HPDE6-E6E7 (cell line): ENCODE data around the gene ARSD.
"Not testable (repeated sequence)": the region's sequence is repeated elsewhere in the genome, so short reads cannot be mapped to it uniquely, and the experiment has no call there.

Source experiments
- DNase-seq: peaks from one replicate; pipeline ENCODE4 v3.0.0; 2011; ENCODE audit warnings: missing footprints; ENCODE audit errors: extremely low spot score

Gene ARSD

GRCh38 chrX:2933125-2933900 lies 4.2 kb upstream of the ARSD start:
- no peak for DNase-seq

- DNase-seq = no peak
These were observed 2.5 kb upstream of the ARSD start for GRCh38 chrX:2931612-2932011.

GRCh38 chrX:2931155-2931554 lies 2.0 kb upstream of the ARSD start:
- DNase-seq = no peak

GRCh38 chrX:2928191-2928582 lies 952 bp downstream of the ARSD start:
- no peak for DNase-seq

- no peak for DNase-seq
These were observed 2.4 kb downstream of the ARSD start for GRCh38 chrX:2926664-2927275.

- DNase-seq = not testable (repeated sequence)
These were observed 2.9 kb downstream of the ARSD start for GRCh38 chrX:2926255-2926654.

- no peak for DNase-seq
These were observed 5.0 kb downstream of the ARSD start for GRCh38 chrX:2924151-2924550.

GRCh38 chrX:2921750-2922149 lies 7.4 kb downstream of the ARSD start:
- DNase-seq = no peak

- DNase-seq = no peak
These were observed 7.9 kb downstream of the ARSD start for GRCh38 chrX:2921193-2921592.

- DNase-seq = no peak
These were observed 11.4 kb downstream of the ARSD start for GRCh38 chrX:2917767-2918166.

- no peak for DNase-seq
These were observed 16.0 kb downstream of the ARSD start for GRCh38 chrX:2913118-2913517.

GRCh38 chrX:2910109-2910508 lies 19.0 kb downstream of the ARSD start:
- no peak for DNase-seq

- no peak for DNase-seq
These were observed 20.9 kb downstream of the ARSD start for GRCh38 chrX:2908125-2908685.

- DNase-seq = no peak
These were observed 21.8 kb downstream of the ARSD start for GRCh38 chrX:2907295-2907694.

GRCh38 chrX:2903366-2903765 lies 25.8 kb downstream of the ARSD start:
- DNase-seq = no peak

- DNase-seq = no peak
These were observed 26.3 kb downstream of the ARSD start for GRCh38 chrX:2902841-2903240.

- no peak for DNase-seq
These were observed 27.6 kb downstream of the ARSD start for GRCh38 chrX:2901367-2902036.

- peak; percentile 19 for DNase-seq
These were observed 30.2 kb downstream of the ARSD start for GRCh38 chrX:2898846-2899512.

GRCh38 chrX:2897690-2898623 lies 31.2 kb downstream of the ARSD start:
- peak; percentile 22 for DNase-seq

GRCh38 chrX:2897311-2897689 lies 31.8 kb downstream of the ARSD start:
- no peak for DNase-seq

GRCh38 chrX:2894885-2895292 lies 34.2 kb downstream of the ARSD start:
- no peak for DNase-seq
